GM18873 (cell line): ENCODE measurements around the gene UCK2.

ENCODE experiments used
- ATAC-seq: cut with Tn5 transposase; IDR thresholded peaks from one replicate; pipeline ENCODE4 v1.9.1; 2021; ENCODE audit warnings: mild to moderate bottlenecking, moderate library complexity, moderate number of reproducible peaks; ENCODE audit not compliant: unreplicated experiment, low FRiP score

Gene UCK2

GRCh38 chr1:165877411-165877810 is 50.0 kb downstream of the UCK2 start:
- ATAC-seq = no peak

- ATAC-seq = peak; percentile 76
Measured at GRCh38 chr1:165877940-165878556, 50.6 kb downstream of the UCK2 start.

GRCh38 chr1:165879946-165880345 is 52.5 kb downstream of the UCK2 start:
- ATAC-seq = no peak

GRCh38 chr1:165880993-165881392 is 53.6 kb downstream of the UCK2 start:
- ATAC-seq = no peak

- no peak for ATAC-seq
Measured at GRCh38 chr1:165882168-165882837, 54.9 kb downstream of the UCK2 start.

- no peak for ATAC-seq
Measured at GRCh38 chr1:165883056-165883455, 55.6 kb downstream of the UCK2 start.

GRCh38 chr1:165884009-165884689 is 56.7 kb downstream of the UCK2 start:
- ATAC-seq = no peak

GRCh38 chr1:165884690-165885304 is 57.4 kb downstream of the UCK2 start:
- ATAC-seq = no peak

- ATAC-seq = no peak
Measured at GRCh38 chr1:165885305-165885694, 57.9 kb downstream of the UCK2 start.

GRCh38 chr1:165886193-165886592 is 58.8 kb downstream of the UCK2 start:
- no peak for ATAC-seq

GRCh38 chr1:165886983-165887382 is 59.6 kb downstream of the UCK2 start:
- ATAC-seq = no peak

- no peak for ATAC-seq
Measured at GRCh38 chr1:165887877-165888551, 60.6 kb downstream of the UCK2 start.

GRCh38 chr1:165888552-165888920 is 61.1 kb downstream of the UCK2 start:
- ATAC-seq = no peak

- ATAC-seq = no peak
Measured at GRCh38 chr1:165890684-165891083, 63.3 kb downstream of the UCK2 start.

GRCh38 chr1:165891111-165891860 is 63.9 kb downstream of the UCK2 start:
- no peak for ATAC-seq

GRCh38 chr1:165892935-165893334 is 65.5 kb downstream of the UCK2 start:
- ATAC-seq = no peak

- ATAC-seq = no peak
Measured at GRCh38 chr1:165893507-165893906, 66.1 kb downstream of the UCK2 start.

GRCh38 chr1:165894591-165894990 is 67.2 kb downstream of the UCK2 start:
- no peak for ATAC-seq

GRCh38 chr1:165895451-165895871 is 68.0 kb downstream of the UCK2 start:
- ATAC-seq = no peak

GRCh38 chr1:165896277-165896676 is 68.9 kb downstream of the UCK2 start:
- ATAC-seq = no peak
